Measurements from ENCODE around the gene FBXL15.

GRCh38 chr10:102375867-102376266 lies 44.8 kb upstream of the FBXL15 start:
- no peak for TF ChIP-seq CTCF (IDR thresholded peaks at IDR 0.05; ENCODE audit: low read depth, low read length, poor library complexity, severe bottlenecking)
- TF ChIP-seq EZH2phosphoT487 (IDR thresholded peaks at IDR 0.05; ENCODE audit: borderline replicate concordance, low read length) = no peak
